Loucy (cell line): ENCODE measurements around the gene UBE2O.

ENCODE experiments used
- H2AFZ ChIP-seq: fragments of 200-600 bp; sonication (generic); 2 replicates; pipeline ENCODE4 v1.6.0; 2016; ENCODE audit warnings: antibody characterized with exemption, mild to moderate bottlenecking, low read length, moderate library complexity
- H3F3A ChIP-seq: fragments of 200-600 bp; 2 replicates; pipeline ENCODE4 v1.6.0; 2016; ENCODE audit warnings: antibody characterized with exemption, low read depth, mild to moderate bottlenecking
- H3K27me3 ChIP-seq: fragments of 200-600 bp; sonication (generic); 2 replicates; pipeline ENCODE4 v1.6.1; 2014; ENCODE audit warnings: low read length, mild to moderate bottlenecking; ENCODE audit not compliant: insufficient read depth, poor library complexity, severe bottlenecking
- H3K36me3 ChIP-seq: fragments of 200-600 bp; sonication (generic); 2 replicates; pipeline ENCODE4 v1.6.1; 2016; ENCODE audit warnings: low read length; ENCODE audit not compliant: insufficient read depth
- H3K4me1 ChIP-seq: fragments of 200-600 bp; sonication (generic); 2 replicates; pipeline ENCODE4 v1.5.1; 2014; ENCODE audit warnings: low read length, mild to moderate bottlenecking; ENCODE audit not compliant: insufficient read depth, poor library complexity, severe bottlenecking
- H3K4me2 ChIP-seq: fragments of 200-600 bp; sonication (generic); 2 replicates; pipeline ENCODE4 v1.6.0; 2014; ENCODE audit warnings: antibody characterized with exemption, low read length, low read depth, mild to moderate bottlenecking; ENCODE audit not compliant: poor library complexity, severe bottlenecking
- H3K4me3 ChIP-seq: fragments of 200-600 bp; sonication (generic); 2 replicates; pipeline ENCODE4 v1.5.1; 2014; ENCODE audit warnings: low read length, mild to moderate bottlenecking, mixed read lengths; ENCODE audit not compliant: poor library complexity, severe bottlenecking
- H3K79me2 ChIP-seq: fragments of 200-600 bp; sonication (generic); 2 replicates; pipeline ENCODE4 v1.6.1; 2014; ENCODE audit warnings: low read length; ENCODE audit not compliant: insufficient read depth
- H3K9ac ChIP-seq: fragments of 200-600 bp; sonication (generic); 2 replicates; pipeline ENCODE4 v1.6.0; 2014; ENCODE audit warnings: mild to moderate bottlenecking, low read depth, low read length, moderate library complexity; ENCODE audit not compliant: poor library complexity, severe bottlenecking
- H3K9me2 ChIP-seq: fragments of 200-600 bp; sonication (generic); replicated peaks from 2 replicates; pipeline ENCODE4 v1.6.1; 2016; ENCODE audit warnings: low read depth, low read length, mixed read lengths
- H3K9me3 ChIP-seq: fragments of 200-600 bp; sonication (generic); 2 replicates; pipeline ENCODE4 v1.6.1; 2014; ENCODE audit warnings: mild to moderate bottlenecking, antibody characterized with exemption, low read length, low read depth; ENCODE audit not compliant: insufficient read depth
- H4K20me1 ChIP-seq: fragments of 200-600 bp; sonication (generic); 2 replicates; pipeline ENCODE4 v1.6.0; 2014; ENCODE audit warnings: antibody characterized with exemption, low read length, mild to moderate bottlenecking; ENCODE audit not compliant: insufficient read depth, poor library complexity, severe bottlenecking
- CTCF ChIP-seq: fragments of 200-600 bp; sonication (generic); conservative IDR thresholded peaks from 2 replicates; pipeline ENCODE4 v1.5.1; 2014; ENCODE audit warnings: mild to moderate bottlenecking, antibody characterized with exemption, low read length
- EZH2phosphoT487 ChIP-seq: fragments of 200-600 bp; IDR thresholded peaks from 2 replicates; pipeline ENCODE4 v1.6.1; 2018; ENCODE audit warnings: antibody characterized with exemption, mild to moderate bottlenecking, moderate library complexity, borderline replicate concordance

UBE2O gene

GRCh38 chr17:76442341-76443338, 10.3 kb downstream of the UBE2O start:
- Histone ChIP-seq H3K36me3 (no peaks in the 10 kb centered on the region; the same call in 1 of the 2 replicates), H2AFZ (no peak overlapping the region), H3K9me2 (no peaks in the 10 kb centered on the region), H3K79me2 (peaks cover 100% of the 10 kb centered on the region), H3K4me3 (peak overlapping the region; percentile 34), H4K20me1 (peaks cover 50% of the 10 kb centered on the region), H3F3A (no peaks in the 10 kb centered on the region), H3K4me1 (peaks cover 83% of the 10 kb centered on the region), H3K27me3 (no peaks in the 10 kb centered on the region), H3K9me3 (no peaks in the 10 kb centered on the region), H3K4me2 (peak overlapping the region; percentile 63), H3K9ac (peak overlapping the region; percentile 62)
- TF ChIP-seq EZH2phosphoT487 = no peak
- no peak for TF ChIP-seq CTCF

- Histone ChIP-seq H3K4me2 (peak overlapping the region; percentile 63), H3K9me3 (no peaks in the 10 kb centered on the region), H3K27me3 (no peaks in the 10 kb centered on the region), H2AFZ (no peak overlapping the region), H3K4me1 (peaks cover 75% of the 10 kb centered on the region), H3K9ac (peak overlapping the region; percentile 62), H3K79me2 (peaks cover 98% of the 10 kb centered on the region), H3K4me3 (peak overlapping the region; percentile 34), H3K9me2 (no peaks in the 10 kb centered on the region), H4K20me1 (peaks cover 42% of the 10 kb centered on the region), H3K36me3 (no peaks in the 10 kb centered on the region; the same call in 1 of the 2 replicates), H3F3A (no peaks in the 10 kb centered on the region)
- TF ChIP-seq EZH2phosphoT487 (no peak), CTCF (no peak)
Measured at GRCh38 chr17:76441686-76442340, 11.1 kb downstream of the UBE2O start.

DNA sequence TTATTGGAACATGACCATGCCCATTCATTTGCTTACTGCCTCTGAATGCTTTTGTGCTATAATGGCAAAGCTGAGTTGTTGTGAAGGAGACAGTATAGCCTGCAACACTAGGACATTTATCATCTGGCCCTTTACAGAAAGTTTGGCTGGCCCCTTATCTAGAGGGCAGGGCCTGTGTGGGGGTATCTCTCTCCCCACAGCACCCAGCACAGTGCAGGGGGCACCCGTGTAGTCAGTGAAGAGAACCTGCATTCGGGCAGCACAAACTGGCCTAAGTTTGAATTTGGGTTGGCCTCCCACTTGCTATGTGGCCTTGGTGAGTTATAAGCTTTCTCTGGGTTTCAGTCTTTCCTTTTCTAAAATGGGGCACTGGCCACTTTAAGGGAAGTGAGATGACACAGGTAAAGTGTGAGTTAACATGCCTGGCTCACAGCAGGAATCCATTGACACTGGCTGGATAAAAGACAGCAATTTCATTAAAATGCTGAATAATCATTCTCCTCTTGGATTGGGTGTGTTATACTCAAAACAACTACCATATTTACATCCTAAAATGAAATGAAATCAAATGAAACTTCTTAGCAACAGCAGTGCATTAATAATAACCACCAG, 12.1 kb downstream of the UBE2O start:
- TF ChIP-seq EZH2phosphoT487 (no peak), CTCF (no peak)
- Histone ChIP-seq H3K9ac (peak overlapping the region; percentile 2), H3K9me2 (no peaks in the 10 kb centered on the region), H3K9me3 (no peaks in the 10 kb centered on the region), H3K36me3 (no peaks in the 10 kb centered on the region; the same call in 1 of the 2 replicates), H3K27me3 (no peaks in the 10 kb centered on the region), H3K4me2 (peak overlapping the region; percentile 63), H4K20me1 (peaks cover 32% of the 10 kb centered on the region), H3K4me3 (no peak overlapping the region), H2AFZ (no peak overlapping the region), H3K79me2 (peaks cover 95% of the 10 kb centered on the region), H3K4me1 (peaks cover 65% of the 10 kb centered on the region), H3F3A (no peaks in the 10 kb centered on the region)
